Endothelial cell of hepatic sinusoid (primary cell): Measurements from ENCODE around the gene POLD4.

ENCODE experiments used
- in situ Hi-C: cut with HindIII; loops from 2 replicates; pipeline ENCODE4 v1.10.0; 2017; ENCODE audit warnings: low sequenced_read_pairs

Gene POLD4

DNA sequence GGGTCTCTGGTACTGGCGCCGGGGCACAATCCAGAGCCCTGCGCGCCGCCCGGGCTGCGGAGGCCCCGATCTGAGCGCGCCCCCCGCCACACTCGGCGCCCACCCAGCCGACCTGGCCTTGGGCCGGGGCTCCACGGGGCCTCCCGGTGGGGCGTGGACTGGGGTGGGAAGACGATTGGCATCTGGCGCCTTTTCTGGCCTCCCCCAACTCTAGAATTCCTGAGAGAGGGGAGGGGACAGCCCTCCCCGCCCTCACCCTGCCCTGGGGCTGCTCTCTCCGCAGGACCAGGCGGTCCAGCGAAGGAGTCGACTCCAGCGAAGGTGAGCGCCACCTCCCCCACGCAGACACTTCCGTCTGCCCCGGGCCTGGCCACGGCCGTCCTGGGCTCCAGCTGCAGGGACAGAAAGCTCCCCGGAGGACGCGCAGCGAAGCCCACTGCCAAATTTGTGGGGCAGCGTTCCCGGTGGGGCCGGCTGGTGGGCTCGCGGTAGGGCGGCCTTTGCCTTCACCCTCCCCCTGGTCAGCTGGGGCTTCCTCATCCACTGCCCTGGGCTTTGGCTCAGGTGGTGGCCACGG is 49.4 kb downstream of the POLD4 start:
- in situ Hi-C loops, result no loop called here

- in situ Hi-C loops, result no loop called here
Observed at GRCh38 chr11:67303132-67303834, 50.1 kb downstream of the POLD4 start, which contains the start of gene SSH3. Gene SSH3 (plus strand): TSS chr11:67303530. CDS start chr11:67303626, 96 bp downstream.

GRCh38 chr11:67302571-67303131 is 50.7 kb downstream of the POLD4 start:
- in situ Hi-C loops, result no loop called here

DNA sequence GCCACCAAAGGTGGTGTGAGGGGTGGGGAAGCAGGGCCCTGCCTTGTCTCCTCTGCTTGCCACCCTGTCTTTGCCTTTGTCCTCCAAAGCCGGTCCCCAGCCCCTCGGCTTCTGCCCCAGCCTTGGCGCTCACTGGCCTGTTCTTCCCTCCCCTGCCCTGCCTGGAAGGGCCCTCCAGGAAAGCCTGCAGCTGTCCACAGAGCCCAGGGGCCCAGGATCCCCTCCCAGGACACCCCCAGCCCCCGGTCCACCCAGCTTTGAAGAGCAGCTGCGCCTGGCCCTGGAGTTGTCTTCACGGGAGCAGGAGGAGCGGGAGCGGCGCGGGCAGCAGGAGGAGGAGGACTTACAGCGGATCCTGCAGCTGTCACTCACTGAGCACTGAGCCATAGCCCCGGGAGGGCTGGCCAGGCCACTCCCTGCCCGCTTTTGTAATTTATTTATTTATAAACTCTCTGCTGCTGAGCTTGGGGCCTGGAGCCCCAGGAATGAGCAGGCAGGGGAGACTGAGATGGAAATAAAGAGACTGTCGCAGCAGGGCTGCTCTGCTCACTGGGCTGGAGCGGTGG is 51.3 kb downstream of the POLD4 start:
- in situ Hi-C loops, result no loop called here

DNA sequence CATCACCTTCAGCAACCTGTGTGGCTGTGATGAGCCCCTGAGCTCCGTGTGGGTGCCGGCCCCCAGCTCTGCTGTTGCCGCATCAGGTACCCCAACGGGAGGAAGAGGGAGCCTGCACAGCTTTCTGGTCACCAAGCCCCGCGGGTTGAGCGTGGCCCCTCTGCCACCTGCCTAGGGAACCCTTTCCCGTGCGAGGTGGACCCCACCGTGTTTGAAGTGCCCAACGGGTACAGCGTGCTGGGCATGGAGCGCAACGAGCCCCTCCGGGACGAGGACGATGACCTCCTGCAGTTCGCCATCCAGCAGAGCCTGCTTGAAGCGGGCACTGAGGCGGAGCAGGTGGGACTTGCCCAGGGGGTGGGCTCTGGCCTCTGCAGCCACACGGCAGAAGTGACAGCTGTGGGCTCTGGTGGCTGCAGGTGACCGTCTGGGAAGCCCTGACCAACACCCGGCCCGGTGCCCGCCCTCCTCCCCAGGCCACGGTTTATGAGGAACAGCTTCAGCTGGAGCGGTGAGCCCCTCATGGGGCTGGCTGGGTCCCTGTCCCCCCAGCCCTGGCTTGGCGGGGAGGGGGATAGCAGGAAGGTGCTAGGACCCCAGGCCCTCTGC is 51.9 kb downstream of the POLD4 start:
- in situ Hi-C loops, result no loop called here
